Measurements from ENCODE around the gene ARHGAP33. TPM values are rescaled to one million over a fixed set of nuclear protein-coding genes. Genes with fewer than 3 reads are reported as not detected.
A peak's percentile ranks its signal among the peaks of the same experiment; 100 is the strongest.

ARHGAP33 gene
- total RNA-seq, 2 experiments from 2014 or later: 27.1 to 29.8 TPM

- ChIA-PET POLR2A (interaction anchor here (1.4 kb wide), 1 partner anchor 145 kb away, joined by 3 read pairs; no protein-coding TSS in a partner anchor), CTCF (interaction anchor here (1.2 to 2.8 kb wide), 4 partner anchors 70 to 126 kb away, joined by 4 to 37 read pairs (median 12); partner anchors contain the start of genes LIN37, PSENEN and U2AF1L4)
- peaks cover 12% of the 10 kb centered on the region for H3K27me3 Mint-ChIP-seq
- no peak overlapping the region for H3K4me3 Mint-ChIP-seq
- H3K36me3 Mint-ChIP-seq (ENCODE audit: low read depth): no peaks in the 10 kb centered on the region
- H3K27ac Mint-ChIP-seq: peak overlapping the region; percentile 13
- peaks cover 4% of the 10 kb centered on the region for H3K4me1 Mint-ChIP-seq (ENCODE audit: low read depth)
- no peak for DNase-seq
- ATAC-seq: no peak
- peaks cover 1% of the 10 kb centered on the region for H3K9me3 Mint-ChIP-seq
- intact Hi-C loops (cut with micrococcal nuclease): no loop called here
- no peak for TF ChIP-seq CTCF (IDR thresholded peaks at IDR 0.05)
Observed at GRCh38 chr19:35818445-35818844, 43.1 kb downstream of the ARHGAP33 start.

- Mint-ChIP-seq H3K27ac (no peak overlapping the region), H3K4me3 (no peak overlapping the region), H3K27me3 (peaks cover 18% of the 10 kb centered on the region), H3K9me3 (no peaks in the 10 kb centered on the region), H3K4me1 (ENCODE audit: low read depth) (peaks cover 4% of the 10 kb centered on the region), H3K36me3 (ENCODE audit: low read depth) (no peaks in the 10 kb centered on the region)
- intact Hi-C loops (cut with micrococcal nuclease): loop anchor here (5.0 kb wide), 1 partner anchor 130 kb away; no protein-coding TSS in a partner anchor
- DNase-seq (no peak), ATAC-seq (no peak)
- ChIA-PET POLR2A (no interaction called here), CTCF (no interaction called here)
- no peak for TF ChIP-seq CTCF (IDR thresholded peaks at IDR 0.05)
Observed at GRCh38 chr19:35822579-35822978, 47.2 kb downstream of the ARHGAP33 start.

- no peaks in the 10 kb centered on the region for H3K9me3 Mint-ChIP-seq
- peaks cover 20% of the 10 kb centered on the region for H3K27me3 Mint-ChIP-seq
- peaks cover 4% of the 10 kb centered on the region for H3K4me1 Mint-ChIP-seq (ENCODE audit: low read depth)
- intact Hi-C loops (cut with micrococcal nuclease): loop anchor here (5.0 kb wide), 1 partner anchor 132 kb away; no protein-coding TSS in a partner anchor
- DNase-seq (no peak), ATAC-seq (no peak)
- TF ChIP-seq CTCF (IDR thresholded peaks at IDR 0.05): no peak
- H3K36me3 Mint-ChIP-seq (ENCODE audit: low read depth): no peaks in the 10 kb centered on the region
- ChIA-PET POLR2A (no interaction called here), CTCF (no interaction called here)
- H3K4me3 Mint-ChIP-seq: no peak overlapping the region
- no peak overlapping the region for H3K27ac Mint-ChIP-seq
Observed at GRCh38 chr19:35824150-35824549, 48.8 kb downstream of the ARHGAP33 start.

- ATAC-seq: peak; percentile 47
- no peaks in the 10 kb centered on the region for H3K4me1 Mint-ChIP-seq (ENCODE audit: low read depth)
- POLR2A ChIA-PET: interaction anchor here (1.0 kb wide), 1 partner anchor 88 kb away, joined by 3 read pairs; no protein-coding TSS in a partner anchor
Observed at GRCh38 chr19:35828692-35829301, 53.4 kb downstream of the ARHGAP33 start.

More at GRCh38 chr19:35828692-35829301, 53.4 kb downstream of the ARHGAP33 start:
- no peak for TF ChIP-seq CTCF (IDR thresholded peaks at IDR 0.05)
- CTCF ChIA-PET: no interaction called here
- peaks cover 24% of the 10 kb centered on the region for H3K27me3 Mint-ChIP-seq
- H3K9me3 Mint-ChIP-seq: no peaks in the 10 kb centered on the region
- DNase-seq: peak; percentile 75
- H3K27ac Mint-ChIP-seq: no peak overlapping the region
- intact Hi-C loops (cut with micrococcal nuclease): no loop called here
- no peak overlapping the region for H3K4me3 Mint-ChIP-seq
- H3K36me3 Mint-ChIP-seq (ENCODE audit: low read depth): no peaks in the 10 kb centered on the region
